Chondrocyte (in vitro differentiated cells): ENCODE measurements around the gene RPLP2. TPM values are rescaled to one million over a fixed set of nuclear protein-coding genes. Genes with fewer than 3 reads are reported as not detected.

Experiments
- DNase-seq: peaks from one replicate; pipeline ENCODE4 v3.0.0; 2021; ENCODE audit warnings: mixed read lengths, low spot score
- H3K27ac Mint-ChIP-seq: one replicate; pipeline ENCODE4 v1.8.0; 2021; ENCODE audit warnings: mild to moderate bottlenecking, moderate library complexity, mixed read lengths; ENCODE audit not compliant: unreplicated experiment
- H3K27me3 Mint-ChIP-seq: 2 replicates; pipeline ENCODE4 v1.8.0; 2021; ENCODE audit warnings: low read depth, mixed read lengths
- H3K36me3 Mint-ChIP-seq: 2 replicates; pipeline ENCODE4 v1.8.0; 2021; ENCODE audit warnings: low read depth, mixed read lengths
- H3K4me1 Mint-ChIP-seq: 2 replicates; pipeline ENCODE4 v1.8.0; 2021; ENCODE audit warnings: low read depth, mild to moderate bottlenecking, mixed read lengths
- H3K4me3 Mint-ChIP-seq: one replicate; pipeline ENCODE4 v1.8.0; 2021; ENCODE audit warnings: mild to moderate bottlenecking, moderate library complexity, mixed read lengths; ENCODE audit not compliant: unreplicated experiment
- H3K9me3 Mint-ChIP-seq: 2 replicates; pipeline ENCODE4 v1.8.0; 2021; ENCODE audit warnings: low read depth, mixed read lengths
- total RNA-seq: library from RNA; stranded (reverse); gene quantifications from 3 replicates; pipeline ENCODE4 v1.2.1, GENCODE V29; 2021
- TF ChIP-seq, protein P1 (sequence below): fragments of 200-600 bp; sonication (generic); IDR thresholded peaks from 2 replicates; pipeline ENCODE4 v1.5.0; 2021; ENCODE audit warnings: antibody characterized with exemption, mild to moderate bottlenecking, moderate library complexity

The RPLP2 gene
- total RNA-seq, 1 donor from 2014 or later = 1,171 TPM

DNA sequence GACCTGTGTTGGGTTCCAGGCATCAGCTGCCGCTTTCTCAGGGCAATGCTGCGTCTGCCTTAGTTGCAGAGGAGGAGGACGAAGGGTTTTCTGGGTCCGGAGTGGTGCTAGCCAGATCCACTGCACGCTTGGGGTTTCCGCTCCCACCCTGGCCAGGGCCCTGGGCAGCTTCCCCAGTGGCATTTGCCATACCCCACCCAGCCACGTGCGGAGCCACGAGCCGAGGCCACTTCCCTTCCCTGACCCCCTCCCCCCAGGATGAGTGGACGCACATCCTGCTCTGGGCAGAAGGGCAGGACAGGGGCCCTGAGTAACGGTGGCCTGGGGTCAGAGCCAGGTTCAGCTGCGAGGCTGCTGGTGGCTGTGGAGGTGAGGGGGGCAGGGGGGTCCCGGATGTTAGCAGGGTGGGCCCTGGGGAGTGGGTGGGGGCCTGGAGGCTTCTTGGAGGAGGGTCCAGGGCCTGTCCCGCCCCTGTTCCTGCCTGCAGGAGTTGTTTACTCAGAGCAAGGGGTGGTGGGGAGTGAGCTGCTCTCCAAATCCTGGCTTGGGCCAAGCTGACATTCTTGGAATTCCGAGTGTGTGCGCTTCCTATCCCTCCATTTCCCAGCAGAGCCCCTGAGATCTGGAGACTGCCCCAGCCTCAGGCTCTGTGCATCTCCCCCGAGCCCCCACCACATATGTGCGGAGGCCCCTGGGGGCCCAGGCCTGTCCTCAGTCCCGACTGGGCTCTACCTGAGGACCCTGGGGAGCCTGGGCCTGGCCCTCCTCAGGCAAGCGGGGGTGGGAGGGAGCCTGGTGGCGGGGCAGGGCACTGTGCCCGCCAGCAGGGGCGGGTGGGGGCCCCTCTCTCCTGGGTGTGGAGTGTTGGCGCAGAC is 34.3 kb downstream of the RPLP2 start:
- peaks cover 56% of the 10 kb centered on the region for H3K4me1 Mint-ChIP-seq
- TF ChIP-seq, protein P1, sequence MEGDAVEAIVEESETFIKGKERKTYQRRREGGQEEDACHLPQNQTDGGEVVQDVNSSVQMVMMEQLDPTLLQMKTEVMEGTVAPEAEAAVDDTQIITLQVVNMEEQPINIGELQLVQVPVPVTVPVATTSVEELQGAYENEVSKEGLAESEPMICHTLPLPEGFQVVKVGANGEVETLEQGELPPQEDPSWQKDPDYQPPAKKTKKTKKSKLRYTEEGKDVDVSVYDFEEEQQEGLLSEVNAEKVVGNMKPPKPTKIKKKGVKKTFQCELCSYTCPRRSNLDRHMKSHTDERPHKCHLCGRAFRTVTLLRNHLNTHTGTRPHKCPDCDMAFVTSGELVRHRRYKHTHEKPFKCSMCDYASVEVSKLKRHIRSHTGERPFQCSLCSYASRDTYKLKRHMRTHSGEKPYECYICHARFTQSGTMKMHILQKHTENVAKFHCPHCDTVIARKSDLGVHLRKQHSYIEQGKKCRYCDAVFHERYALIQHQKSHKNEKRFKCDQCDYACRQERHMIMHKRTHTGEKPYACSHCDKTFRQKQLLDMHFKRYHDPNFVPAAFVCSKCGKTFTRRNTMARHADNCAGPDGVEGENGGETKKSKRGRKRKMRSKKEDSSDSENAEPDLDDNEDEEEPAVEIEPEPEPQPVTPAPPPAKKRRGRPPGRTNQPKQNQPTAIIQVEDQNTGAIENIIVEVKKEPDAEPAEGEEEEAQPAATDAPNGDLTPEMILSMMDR = no peak
- H3K27ac Mint-ChIP-seq = peak overlapping the region; percentile 94
- DNase-seq = no peak
- no peaks in the 10 kb centered on the region for H3K9me3 Mint-ChIP-seq
- peaks cover 4% of the 10 kb centered on the region for H3K36me3 Mint-ChIP-seq
- no peaks in the 10 kb centered on the region for H3K27me3 Mint-ChIP-seq
- H3K4me3 Mint-ChIP-seq = peak overlapping the region; percentile 85

DNA sequence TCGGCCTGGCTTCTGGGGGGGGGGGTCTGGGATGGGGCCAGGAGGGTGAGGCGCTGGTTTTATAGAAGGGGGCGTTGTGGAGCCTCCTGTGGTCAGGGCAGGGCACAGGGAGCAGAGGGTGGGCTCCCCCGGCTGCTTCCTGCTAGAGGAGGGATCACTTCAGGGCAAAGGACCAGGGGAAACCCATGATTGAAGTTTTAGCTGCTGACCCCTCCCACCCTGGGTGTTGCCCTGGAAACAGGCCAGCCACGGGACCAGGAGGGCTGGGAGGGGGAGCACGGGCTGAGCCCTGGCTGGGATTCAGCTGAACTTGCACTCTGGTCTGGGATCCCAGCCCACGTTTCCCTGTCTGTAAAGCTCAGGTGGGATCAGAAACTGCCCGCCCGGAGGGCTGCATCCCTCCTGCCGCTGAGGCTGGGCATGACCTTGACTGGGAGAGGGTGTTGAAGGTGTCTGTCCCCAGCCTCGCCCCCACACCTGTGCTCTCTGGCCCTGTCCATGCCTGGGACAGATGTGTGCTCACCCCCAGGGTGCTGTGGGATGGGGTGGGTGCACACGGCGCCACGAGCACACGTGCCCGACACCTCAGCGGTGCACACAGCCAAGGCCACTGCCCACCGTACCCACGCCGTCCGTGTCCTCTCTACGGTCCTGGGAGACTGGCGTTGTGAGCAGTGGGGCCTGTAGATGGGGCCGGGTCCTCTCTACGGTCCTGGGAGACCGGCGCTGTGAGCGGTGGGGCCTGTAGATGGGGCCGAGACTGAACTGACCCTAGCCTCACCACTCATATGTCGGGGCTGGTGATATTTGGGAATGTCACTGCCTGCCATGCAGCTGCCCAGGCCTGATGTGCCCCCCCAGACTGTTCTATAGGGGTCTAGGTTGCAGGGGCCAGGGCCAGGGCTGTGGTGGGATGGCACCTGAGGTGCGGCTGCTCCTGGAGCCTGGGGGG is 35.2 kb downstream of the RPLP2 start:
- peak overlapping the region; percentile 60 for H3K4me3 Mint-ChIP-seq
- no peaks in the 10 kb centered on the region for H3K27me3 Mint-ChIP-seq
- peaks cover 3% of the 10 kb centered on the region for H3K36me3 Mint-ChIP-seq
- H3K4me1 Mint-ChIP-seq = peaks cover 52% of the 10 kb centered on the region
- TF ChIP-seq, protein P1 = peak; percentile 57
- peak overlapping the region; percentile 85 for H3K27ac Mint-ChIP-seq
- DNase-seq = no peak
- no peaks in the 10 kb centered on the region for H3K9me3 Mint-ChIP-seq

DNA sequence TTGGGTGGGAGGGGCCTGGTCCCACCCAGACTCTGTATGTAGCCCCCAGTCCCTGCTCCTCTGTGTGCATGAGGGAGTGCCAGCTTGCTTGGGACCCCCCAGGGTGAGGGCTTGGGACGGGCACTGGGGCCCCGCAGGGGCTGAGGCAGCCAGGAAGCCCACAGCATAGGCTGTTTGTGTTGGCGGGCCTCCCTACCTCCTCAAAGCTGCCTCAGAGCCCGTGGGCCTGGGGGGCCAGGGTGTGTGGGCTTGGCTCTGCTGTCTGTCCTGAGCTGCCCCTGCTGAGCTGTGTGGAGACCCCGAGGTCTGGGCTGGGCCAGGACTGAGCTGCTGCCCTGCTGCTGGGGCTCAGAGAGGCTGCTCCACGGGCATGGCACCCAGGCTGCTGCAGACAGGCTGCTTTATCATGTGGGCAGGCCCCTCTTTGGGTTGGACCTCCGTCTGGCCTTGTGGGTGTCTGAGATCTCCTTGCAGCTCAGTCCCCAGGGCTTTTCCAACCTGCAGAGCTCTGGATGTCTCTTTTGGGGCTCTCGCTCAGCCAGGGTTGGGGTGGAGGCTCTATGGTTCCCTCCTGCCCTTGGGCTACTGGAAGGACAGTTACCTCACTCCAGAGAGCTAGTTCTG is 36.2 kb downstream of the RPLP2 start:
- no peak for DNase-seq
- Mint-ChIP-seq H3K27ac (peak overlapping the region; percentile 65), H3K36me3 (no peaks in the 10 kb centered on the region), H3K4me1 (peaks cover 42% of the 10 kb centered on the region), H3K27me3 (no peaks in the 10 kb centered on the region), H3K4me3 (peak overlapping the region; percentile 60), H3K9me3 (no peaks in the 10 kb centered on the region)
- TF ChIP-seq, protein P1 = no peak

DNA sequence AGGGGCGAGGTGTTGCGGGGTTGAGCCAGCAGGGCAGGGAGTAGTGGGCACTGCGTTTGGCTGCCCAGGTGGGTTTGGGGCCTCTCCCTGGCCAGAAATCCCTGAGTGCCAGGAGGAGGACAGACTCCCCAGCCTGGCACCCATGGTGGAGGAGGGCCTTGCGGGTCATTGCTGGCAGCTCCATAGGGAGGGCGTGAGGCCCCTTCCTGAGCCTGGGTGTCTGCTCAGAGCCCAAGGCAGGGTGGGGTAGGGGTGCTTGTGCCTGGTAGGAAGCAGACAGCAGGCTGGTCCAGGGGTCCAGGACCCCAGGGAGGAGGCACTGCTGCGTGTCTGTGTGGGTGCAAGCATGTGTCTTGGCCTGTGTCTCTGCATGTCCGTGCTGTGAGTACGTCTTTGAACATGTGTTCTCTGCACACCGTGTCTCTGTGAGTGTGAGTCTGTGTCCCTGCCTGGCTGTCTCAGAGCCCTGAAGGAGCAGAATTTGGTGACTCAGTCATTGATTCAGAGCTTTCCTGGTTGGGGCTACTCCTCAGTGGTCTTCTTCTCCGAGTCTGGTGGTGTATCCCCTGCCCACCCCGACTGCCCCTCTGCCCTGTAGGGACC is 36.8 kb downstream of the RPLP2 start:
- Mint-ChIP-seq H3K27ac (peak overlapping the region; percentile 17), H3K4me3 (no peak overlapping the region), H3K27me3 (no peaks in the 10 kb centered on the region), H3K9me3 (no peaks in the 10 kb centered on the region), H3K36me3 (no peaks in the 10 kb centered on the region), H3K4me1 (peaks cover 38% of the 10 kb centered on the region)
- TF ChIP-seq, protein P1 = no peak
- DNase-seq = no peak
